Measurements from ENCODE around the gene LRRC8E.

LRRC8E gene

DNA sequence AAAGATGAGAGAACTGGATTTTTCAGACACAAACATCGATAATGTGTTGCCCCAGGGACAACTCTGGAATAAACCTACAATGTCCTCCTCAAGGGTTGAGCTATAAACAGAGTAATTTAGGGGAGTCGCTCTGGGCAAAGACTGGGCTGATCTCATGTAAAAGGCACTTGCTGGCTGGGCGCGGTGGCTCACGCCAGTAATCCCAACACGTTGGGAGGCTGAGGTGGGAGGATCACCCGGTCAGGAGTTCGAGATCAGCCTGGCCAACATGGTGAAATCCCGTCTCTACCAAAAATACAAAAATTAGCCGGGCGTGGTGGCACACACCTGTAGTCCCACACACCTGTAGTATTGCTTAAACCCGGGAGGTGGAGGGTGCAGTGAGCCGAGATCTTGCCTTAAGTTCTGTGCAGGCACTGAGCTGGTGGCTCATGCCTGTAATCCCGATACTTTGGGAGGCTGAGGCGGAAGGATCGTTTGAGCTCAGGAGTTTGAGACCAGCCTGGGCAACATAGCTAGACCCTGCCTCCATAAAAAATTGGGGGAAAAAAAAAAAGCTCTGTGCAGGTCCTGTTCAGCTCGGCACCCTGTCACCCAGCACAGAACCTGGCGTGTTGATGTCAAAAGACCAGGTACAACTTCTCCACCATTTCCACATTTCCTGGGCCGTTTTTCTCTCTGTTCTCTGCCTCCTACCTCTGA, 53.7 kb downstream of the LRRC8E start:
- peak overlapping the region; percentile 95 for H3K4me3 ChIP-seq (ENCODE audit: low read length)
- TF ChIP-seq CTCF (conservative IDR thresholded peaks at IDR 0.05; ENCODE audit: low read depth, low read length) = no peak
- no peak for DNase-seq (ENCODE audit: low read depth)

DNA sequence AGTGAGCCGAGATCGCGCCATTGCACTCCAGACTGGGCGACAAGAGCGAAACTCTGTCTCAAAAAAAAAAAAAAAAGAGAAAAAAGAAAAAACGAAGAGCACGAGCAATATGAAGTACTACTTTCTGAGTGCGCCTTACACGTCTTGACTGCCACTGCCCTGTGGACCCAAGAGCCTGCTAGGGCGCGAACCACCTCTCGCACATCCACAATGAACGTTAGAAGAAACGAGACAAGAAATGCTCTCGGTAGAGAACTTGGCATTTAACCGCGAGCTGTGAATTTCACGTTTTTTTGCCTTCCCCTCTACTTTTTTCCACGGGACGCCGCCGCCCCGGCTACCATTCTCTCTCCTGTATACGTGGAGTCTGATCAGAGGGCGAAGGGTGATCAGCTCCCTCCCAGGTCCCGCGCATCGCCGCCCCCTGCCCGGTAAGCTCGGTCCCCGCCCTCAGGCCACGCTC, 54.7 kb downstream of the LRRC8E start:
- no peak for DNase-seq (ENCODE audit: low read depth)
- no peak for TF ChIP-seq CTCF (conservative IDR thresholded peaks at IDR 0.05; ENCODE audit: low read depth, low read length)
- peak overlapping the region; percentile 95 for H3K4me3 ChIP-seq (ENCODE audit: low read length)

DNA sequence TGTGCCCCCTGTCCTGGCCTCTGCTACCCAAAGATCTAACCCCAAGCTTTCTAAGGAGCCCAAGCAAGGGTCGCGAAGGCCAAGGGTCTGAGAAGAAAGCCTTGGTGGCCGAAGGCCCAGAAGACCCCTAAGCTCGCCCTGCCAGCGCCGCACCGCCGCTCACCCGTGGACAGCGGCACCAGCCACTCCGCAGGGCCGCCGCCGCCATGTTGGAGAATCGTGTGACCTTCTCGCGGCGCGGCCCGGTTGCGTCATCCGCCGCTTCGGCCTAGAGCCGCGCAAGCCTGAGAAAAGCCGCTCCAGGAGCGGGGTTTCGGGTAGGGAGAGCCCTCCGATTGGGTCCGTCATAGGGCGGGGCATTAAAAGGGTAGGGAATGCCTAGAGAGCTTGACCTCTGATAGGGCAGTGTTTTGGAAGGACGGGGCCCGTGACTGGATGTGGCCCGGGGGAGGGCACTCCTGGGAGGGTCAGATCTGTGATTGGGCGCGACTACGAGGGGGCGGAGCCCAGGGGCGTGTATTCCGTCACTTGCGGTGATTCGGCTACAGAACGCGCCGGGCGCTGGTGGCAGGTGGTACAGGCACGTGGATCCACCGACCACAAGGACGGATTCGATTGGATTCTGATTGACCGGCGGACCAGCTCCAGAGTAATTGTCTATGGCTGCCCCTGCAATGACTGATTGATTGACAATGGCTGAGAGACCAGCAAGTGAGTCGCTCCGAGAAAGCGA, 55.3 kb downstream of the LRRC8E start, which contains the start of gene TIMM44:
TIMM44 (minus strand) TSS at position 223 of the 733 bp plus-strand sequence; CDS start at position 208, 15 bp downstream.
- DNase-seq (ENCODE audit: low read depth) = peak; percentile 99
- peak within 1 kb of the TSS; percentile 95 for H3K4me3 ChIP-seq (ENCODE audit: low read length)
- no peak for TF ChIP-seq CTCF (conservative IDR thresholded peaks at IDR 0.05; ENCODE audit: low read depth, low read length)

- H3K4me3 ChIP-seq (ENCODE audit: low read length) = peak overlapping the region; percentile 95
- peak; percentile 59 for DNase-seq (ENCODE audit: low read depth)
- peak; percentile 85 for TF ChIP-seq CTCF (conservative IDR thresholded peaks at IDR 0.05; ENCODE audit: low read depth, low read length)
These were observed 56.0 kb downstream of the LRRC8E start for GRCh38 chr19:7944177-7944761.

DNA sequence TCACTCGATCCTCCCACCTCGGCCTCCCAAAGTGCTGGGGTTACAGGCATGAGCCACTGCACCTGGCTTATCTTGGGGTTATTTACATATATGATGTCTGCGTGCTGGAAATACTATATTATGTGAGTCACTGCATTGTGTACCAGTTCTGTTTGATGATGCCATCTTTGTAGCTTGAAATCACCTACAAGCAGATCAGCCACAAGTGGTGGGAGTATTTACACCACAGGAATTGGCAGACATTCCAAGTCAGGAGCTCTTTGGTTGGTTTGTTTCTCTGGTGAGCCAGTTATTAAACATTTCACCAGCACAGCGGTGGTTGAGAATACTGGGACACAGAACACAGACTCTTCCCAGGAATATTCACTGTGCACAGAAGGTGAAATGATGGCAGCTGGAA, 59.6 kb downstream of the LRRC8E start:
- TF ChIP-seq CTCF (conservative IDR thresholded peaks at IDR 0.05; ENCODE audit: low read depth, low read length) = no peak
- no peak for DNase-seq (ENCODE audit: low read depth)
- no peak overlapping the region for H3K4me3 ChIP-seq (ENCODE audit: low read length)

Measured in retinal pigment epithelial cell (primary cell).